ENCODE measurements around the gene NNAT. TPM values are rescaled to one million over a fixed set of nuclear protein-coding genes. Genes with fewer than 3 reads are reported as not detected.

Gene NNAT
- total and polyA plus RNA-seq, 2 donors (not counting 3 experiments of a cell fraction or from before 2014, with no cell fraction given) = 2.3 to 32.9 TPM

- H3K9me1 ChIP-seq (replicated peaks; ENCODE audit: control insufficient read depth, extremely low read depth, insufficient read depth, low read length) = no peaks in the 10 kb centered on the region
- peak; percentile 65 for DNase-seq (ENCODE audit: low read depth, low spot score)
- peak; percentile 50 for TF ChIP-seq GATA2 (IDR thresholded peaks at IDR 0.05; ENCODE audit: insufficient read depth, insufficient read length, low read depth, low read length)
- no peak for TF ChIP-seq CTCF (IDR thresholded peaks at IDR 0.05; ENCODE audit: extremely low read depth in 1 of 2, insufficient read depth in 1 of 2, low read depth in 1 of 2, low read length in 2 of 2)
- no peak for TF ChIP-seq EZH2 (IDR thresholded peaks at IDR 0.05; ENCODE audit: borderline replicate concordance, low read depth, low read length, severe bottlenecking)
- peak; percentile 10 for TF ChIP-seq JUN (IDR thresholded peaks at IDR 0.05; ENCODE audit: borderline replicate concordance, insufficient read depth, insufficient read length, low read depth)
- no peak for TF ChIP-seq FOS (IDR thresholded peaks at IDR 0.05; ENCODE audit: borderline replicate concordance, insufficient read depth, low read length)
- dilution Hi-C loops (cut with MboI; ENCODE audit: extremely low pct_ligation_motif_present, low sequenced_read_pairs) = no loop called here
- H3K79me2 ChIP-seq (ENCODE audit: control insufficient read depth, insufficient read depth, low read length) = no peaks in the 10 kb centered on the region
- no peaks in the 10 kb centered on the region for H4K20me1 ChIP-seq (replicated peaks; ENCODE audit: control insufficient read depth, extremely low read depth, insufficient read depth, low read length)
- H3K9ac ChIP-seq (replicated peaks; ENCODE audit: extremely low read depth, insufficient read depth, low read length) = no peak overlapping the region
- no peak overlapping the region for H3K4me3 ChIP-seq (replicated peaks in 1 of 3; ENCODE audit: insufficient read depth in 1 of 3, low read depth in 1 of 3, low read length in 3 of 3)
- intact Hi-C loops (cut with micrococcal nuclease) = loop anchor here (5.0 kb wide), 1 partner anchor 126 kb away; no protein-coding TSS in a partner anchor
- peak overlapping the region; percentile 7 for H2AFZ ChIP-seq (ENCODE audit: low read depth, low read length)
- ChIA-PET POLR2A (no interaction called here), CTCF (interaction anchor here (0.6 to 6.8 kb wide), 18 partner anchors 11 to 772 kb away, joined by 3 to 104 read pairs (median 4); no protein-coding TSS in a partner anchor)
- no peaks in the 10 kb centered on the region for H3K9me3 ChIP-seq (replicated peaks; ENCODE audit: control insufficient read depth, insufficient read depth, low read length)
- H3K4me1 ChIP-seq (ENCODE audit: control insufficient read depth, extremely low read depth, insufficient read depth, low read length) = peaks cover 18% of the 10 kb centered on the region
- BruUV-seq (replicated peaks) = no TSS peak
- H3K36me3 ChIP-seq (ENCODE audit: control insufficient read depth in 2 of 2, extremely low read depth in 1 of 2, insufficient read depth in 2 of 2, low read length in 2 of 2) = no peaks in the 10 kb centered on the region
- FAIRE-seq = peak; percentile 78
- H3K27me3 ChIP-seq (ENCODE audit: control insufficient read depth in 2 of 2, insufficient read depth in 2 of 2, low read length in 2 of 2) = no peaks in the 10 kb centered on the region
- peak overlapping the region; percentile 28 for H3K4me2 ChIP-seq (ENCODE audit: insufficient read depth, low read length)
- no peak overlapping the region for H3K27ac ChIP-seq (ENCODE audit: insufficient read depth, low read depth, low read length)
These were observed 12.2 kb downstream of the NNAT start for GRCh38 chr20:37533154-37533715.

Data from endothelial cell of umbilical vein (primary cell).